Tongue (tissue), 2 donors: ENCODE measurements around the gene ATXN7L1. TPM values are rescaled to one million over a fixed set of nuclear protein-coding genes. Genes with fewer than 3 reads are reported as not detected.

Experiments used
- DNase-seq: peaks from one replicate; pipeline ENCODE4 v3.0.0-alpha.2; 2015
- total RNA-seq: library from RNA; depleted of rRNA; stranded (reverse); fragments of >200 nt; gene quantifications from one replicate; pipeline ENCODE4 v1.2.3, GENCODE V29; 2014

Gene ATXN7L1
- total RNA-seq, 1 donor from 2014 or later, result 10.4 TPM

DNA sequence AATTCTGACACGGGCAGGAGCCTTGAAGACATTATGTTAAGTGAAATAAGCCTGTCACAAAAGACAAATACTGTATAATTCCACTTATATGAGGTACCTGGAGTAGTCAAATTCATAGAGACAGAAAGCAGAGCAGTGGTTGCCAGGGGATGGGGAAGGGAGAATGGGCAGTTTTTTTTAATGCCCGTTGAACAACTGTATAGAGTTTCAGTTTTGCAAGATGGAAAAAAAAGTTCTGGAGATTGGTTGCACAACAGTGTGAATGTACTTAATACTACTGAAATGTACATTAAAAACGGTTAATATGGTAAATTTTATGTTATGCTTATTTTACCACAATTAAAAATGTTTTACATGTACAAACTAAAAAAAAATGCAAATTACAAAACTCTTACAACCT, 231.5 kb downstream of the ATXN7L1 start:
- DNase-seq, result no peak

DNA sequence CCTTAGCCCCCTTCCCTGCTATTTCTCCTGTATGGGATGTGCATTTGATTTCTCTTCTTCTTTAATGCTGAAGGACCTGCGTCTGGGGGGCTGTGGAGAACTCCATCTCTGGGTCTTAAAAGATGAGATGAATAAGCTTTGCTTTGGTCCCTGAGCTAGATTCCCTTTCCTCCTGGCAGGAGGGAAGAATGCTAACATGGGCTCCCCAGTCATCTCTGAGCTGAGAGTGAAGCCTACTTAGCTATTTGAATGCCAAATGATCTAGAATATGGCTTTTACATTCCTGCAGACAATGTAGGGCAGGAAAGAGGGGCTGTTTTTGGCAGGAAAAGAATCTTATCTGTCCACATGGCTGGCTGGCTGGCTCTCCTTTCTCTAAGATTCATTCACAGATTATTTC, 232.5 kb downstream of the ATXN7L1 start:
- DNase-seq, result peak; percentile 11

DNA sequence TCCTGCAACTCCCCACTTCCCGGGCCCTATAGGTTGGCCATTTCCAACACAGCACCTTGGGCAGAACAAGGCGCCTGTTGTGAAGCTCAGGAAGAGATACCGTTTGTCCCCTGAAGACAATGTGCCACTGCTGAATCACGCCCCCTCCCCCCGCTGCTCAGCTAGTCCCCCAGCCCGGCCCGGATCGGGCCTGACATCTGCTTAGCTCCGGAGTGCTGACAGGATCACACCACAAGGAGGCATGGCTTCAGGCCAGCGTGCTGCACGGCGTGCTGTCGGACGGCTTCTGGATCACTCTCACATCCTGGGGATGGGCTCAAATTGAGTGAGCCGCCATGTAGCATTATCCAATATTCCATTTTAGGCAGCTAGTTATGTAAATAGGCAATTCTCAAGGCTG, 233.0 kb downstream of the ATXN7L1 start:
- peak; percentile 73 for DNase-seq

DNA sequence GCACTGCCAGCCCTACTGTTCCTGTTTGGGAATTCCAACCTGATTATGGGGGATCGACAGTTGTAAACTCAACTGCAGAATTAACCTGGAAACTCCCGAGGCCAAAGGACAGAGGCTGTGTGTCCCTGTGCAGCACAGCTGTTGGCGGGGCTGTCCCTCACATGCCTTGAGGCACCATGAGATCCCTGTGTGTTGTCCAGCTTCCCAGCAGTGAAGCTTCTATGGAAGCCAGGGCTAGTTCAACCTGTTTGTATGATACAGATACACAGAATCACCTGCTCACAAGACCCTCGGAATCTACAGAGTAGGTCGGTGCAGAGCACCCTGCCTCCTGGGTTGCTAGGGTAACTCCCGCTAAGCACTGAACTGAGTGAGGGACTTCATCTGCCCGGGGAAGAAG, 234.1 kb downstream of the ATXN7L1 start:
- DNase-seq, result no peak

DNA sequence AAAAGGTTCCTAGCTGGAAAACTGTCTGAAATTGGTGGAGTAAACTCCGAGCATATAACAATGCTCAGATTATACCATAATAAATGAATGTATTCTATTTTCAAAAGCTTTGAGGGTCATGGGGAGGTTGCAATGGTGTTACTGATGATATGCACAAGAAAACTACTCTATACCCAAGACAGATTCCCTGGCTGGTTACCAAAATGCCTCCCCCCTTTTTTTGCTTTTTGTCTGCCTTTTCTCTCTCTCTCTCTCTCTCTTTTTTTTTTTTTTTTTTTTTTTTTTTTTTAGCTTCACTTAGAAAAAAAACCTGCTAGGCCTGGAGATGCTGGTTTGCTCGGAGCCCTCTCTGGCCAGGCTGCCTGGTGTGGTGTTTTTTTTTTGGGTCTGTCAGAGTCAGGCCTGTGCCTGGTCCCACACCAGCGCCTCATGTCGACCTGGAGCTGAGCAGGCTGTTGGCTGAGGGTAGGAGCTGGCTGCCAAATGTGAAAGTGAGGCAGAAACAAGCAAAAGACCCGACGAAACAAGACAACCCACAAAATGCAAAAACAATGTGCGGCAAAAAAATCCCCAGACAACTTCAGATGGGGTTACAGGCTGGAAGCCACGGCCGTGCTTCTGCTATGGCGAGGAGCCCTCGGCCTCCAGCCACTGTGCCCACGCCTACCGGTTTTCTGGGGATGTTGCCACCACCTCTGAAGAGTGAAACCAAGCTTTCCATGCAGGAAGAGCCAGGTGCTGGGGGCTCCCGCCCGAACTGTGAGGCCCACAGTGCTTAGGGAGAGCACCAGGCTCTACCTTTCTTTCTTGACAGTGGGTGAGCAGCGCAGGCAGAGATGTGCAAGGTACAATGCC, 235.2 kb downstream of the ATXN7L1 start:
- no peak for DNase-seq

DNA sequence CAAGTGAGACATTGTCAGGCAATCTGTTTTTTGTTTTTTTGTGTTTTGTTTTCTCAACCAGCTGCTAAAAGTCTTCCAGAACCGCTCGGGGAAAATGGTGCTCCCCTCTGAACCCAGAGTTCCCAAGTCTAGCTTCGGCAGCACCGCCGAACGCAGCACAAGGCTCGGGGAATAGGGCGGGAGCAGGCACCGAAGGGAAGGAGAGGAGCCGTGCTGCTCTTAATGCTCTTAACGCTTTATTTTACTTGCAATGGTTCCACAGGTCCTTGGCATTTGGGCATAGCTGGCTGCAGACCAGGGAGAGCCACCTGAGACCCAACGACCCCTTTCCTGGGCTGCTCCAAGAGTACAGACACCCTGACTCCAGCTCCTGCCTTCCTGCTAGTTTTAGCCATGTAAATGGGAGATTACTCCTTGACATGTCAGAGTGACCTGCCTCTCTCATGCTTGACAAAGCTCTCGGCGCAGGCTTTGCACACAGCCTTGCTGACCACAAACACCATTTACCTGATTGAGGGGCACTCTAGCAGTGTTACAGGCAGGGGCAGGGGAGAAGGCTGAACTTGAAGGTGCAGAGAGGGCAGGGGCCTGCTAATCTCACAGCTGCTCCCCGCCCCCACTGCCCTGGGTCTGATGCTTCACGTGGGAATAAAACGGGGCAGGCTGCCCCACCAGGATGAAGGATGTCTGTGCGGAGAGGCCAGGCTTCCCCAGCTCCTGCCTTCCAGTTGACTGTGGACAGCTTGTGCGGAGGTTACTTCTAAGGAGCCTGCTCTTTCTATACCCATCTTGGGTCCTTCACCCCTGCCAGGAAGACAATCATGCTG, 236.5 kb downstream of the ATXN7L1 start:
- DNase-seq, result no peak

DNA sequence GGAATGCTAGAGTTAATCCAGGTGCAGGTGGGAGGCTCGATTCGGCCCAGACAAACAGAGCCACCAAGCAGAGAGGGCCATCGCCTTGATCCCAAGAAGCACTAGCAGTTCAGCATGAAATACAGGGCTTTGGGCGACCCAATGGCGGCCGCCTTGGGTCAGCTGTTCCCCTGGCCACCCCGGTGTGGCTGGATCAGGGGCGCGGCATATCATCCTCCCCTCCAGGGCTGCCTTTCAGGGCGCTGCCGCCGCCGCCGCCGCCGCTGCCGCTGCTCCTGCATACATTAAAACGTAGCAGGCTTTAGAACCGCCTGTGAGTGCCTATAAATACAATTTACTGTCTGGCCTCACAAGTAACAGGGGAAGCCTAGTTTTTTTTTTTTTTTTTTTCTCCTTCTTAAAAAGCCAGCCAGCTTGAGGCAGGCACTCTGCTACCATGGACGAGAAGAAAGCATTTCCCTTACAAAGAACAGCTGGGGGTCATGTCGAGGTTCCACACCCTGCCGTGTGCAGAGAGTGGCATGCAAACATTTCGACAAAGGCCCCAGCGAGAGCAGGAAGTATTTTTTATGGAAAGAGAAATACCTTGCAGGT, 237.4 kb downstream of the ATXN7L1 start:
- peak; percentile 50 for DNase-seq

DNA sequence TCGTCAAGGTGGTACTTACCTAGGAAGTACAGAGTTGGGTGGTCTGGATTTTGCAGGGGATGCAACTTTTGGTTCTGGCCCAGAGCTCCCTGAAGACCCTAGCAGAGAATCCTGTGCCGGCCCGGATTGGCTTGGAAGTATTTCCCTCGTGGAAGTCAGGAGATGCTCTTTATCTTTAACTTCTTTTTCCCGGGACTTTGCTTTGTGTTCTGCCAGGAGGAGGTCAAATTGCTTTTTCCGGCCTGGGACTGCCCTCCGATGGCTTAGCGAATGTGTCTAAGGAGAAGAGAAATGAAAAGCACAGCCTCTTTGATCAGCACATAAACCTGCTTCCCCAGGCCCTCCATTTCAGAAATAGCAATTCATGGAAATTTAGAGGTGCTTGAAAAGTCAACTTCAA, 238.1 kb downstream of the ATXN7L1 start:
- DNase-seq, result no peak

DNA sequence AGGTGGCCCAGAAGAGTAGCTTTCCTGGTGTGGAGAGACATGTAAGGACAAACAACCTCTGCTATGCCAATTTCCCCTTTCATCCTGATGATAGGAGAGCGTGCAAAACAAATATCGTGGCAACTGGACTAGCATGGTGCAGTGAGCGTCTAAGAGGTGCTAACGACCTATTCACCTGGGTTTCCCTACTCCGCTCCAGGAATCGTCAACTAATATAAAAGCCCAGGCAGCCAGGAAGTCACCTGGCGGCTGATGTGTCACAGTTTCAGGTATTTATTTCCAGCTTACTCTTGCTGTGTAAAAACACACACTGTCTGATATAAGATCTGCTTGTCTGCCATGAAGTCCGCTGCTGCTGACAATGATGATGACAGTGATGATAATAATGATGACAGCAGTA, 238.6 kb downstream of the ATXN7L1 start:
- no peak for DNase-seq

DNA sequence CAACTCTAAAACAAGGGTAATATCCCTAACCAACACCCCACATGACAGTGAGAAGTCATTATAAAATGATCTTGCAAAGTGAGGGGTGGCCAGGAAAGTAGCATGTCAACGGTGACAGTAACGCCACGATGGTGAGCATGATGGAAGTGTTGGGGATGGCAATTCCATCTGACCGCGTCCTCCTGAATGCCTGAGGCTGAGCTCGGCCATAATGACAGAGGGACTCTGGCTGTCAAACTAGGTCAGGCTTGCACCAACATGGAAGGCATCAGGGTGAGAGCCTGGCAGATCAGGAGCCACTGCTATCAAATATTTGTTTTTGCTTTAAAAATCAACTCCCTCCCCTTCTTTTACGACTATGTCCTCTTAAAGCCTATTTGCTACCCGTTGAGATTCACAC, 239.4 kb downstream of the ATXN7L1 start:
- DNase-seq, result no peak

DNA sequence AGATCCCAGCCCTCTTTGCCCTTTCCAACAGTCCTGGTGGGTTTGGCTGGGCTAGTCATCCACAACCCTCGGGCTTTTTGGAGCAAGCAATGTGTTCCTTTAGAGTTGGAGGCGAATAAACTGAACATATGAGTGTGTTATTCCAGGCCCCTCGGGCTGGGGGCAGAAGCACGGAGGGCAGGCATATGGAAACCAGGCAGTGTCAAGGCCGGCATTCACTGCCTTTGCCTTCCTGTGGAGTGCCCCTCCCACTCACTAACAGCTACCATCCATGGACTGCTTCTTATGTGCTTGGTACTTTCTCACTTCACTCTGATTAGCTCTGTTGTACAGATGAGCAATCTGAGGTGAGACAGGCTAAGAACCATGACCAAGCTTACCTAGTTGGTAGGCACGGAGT, 241.2 kb downstream of the ATXN7L1 start:
- no peak for DNase-seq

DNA sequence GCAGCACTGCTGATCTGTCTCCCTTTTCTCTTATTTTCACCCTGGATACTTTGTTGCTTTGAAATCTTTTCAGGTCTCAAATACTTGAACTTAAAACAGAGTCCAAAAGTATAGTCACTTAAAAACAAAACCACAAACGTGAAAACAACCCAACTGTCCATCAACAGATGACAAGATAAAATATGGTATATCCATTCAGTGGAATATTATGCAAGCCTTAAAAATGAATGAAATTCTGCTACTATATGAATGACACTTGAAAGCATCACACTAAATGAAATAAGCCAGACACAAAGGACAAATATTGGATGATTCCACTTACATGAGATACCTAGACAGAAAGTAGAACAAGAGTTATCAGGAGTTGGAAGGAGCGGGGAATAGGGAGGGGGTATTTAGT, 250.4 kb downstream of the ATXN7L1 start:
- no peak for DNase-seq

DNA sequence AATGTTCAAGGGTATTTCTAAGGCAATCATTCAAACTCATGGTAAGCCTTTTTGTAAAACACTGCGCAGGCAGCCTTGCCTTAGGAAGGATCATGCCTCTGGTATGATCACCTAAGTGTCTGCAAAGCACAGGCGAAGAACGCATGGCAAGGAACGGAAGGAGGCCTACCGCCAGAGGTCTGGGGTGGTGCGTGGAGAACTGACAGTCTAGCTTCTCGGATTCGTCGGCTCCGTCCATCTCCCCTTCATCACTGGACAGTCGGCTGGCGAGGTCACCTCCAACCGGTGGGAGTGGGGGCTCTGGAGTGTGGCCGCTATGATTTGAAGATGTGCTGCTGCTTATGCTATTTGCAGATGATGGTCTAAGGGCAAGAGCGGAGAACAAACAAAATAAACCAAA, 252.5 kb downstream of the ATXN7L1 start:
- DNase-seq, result no peak

DNA sequence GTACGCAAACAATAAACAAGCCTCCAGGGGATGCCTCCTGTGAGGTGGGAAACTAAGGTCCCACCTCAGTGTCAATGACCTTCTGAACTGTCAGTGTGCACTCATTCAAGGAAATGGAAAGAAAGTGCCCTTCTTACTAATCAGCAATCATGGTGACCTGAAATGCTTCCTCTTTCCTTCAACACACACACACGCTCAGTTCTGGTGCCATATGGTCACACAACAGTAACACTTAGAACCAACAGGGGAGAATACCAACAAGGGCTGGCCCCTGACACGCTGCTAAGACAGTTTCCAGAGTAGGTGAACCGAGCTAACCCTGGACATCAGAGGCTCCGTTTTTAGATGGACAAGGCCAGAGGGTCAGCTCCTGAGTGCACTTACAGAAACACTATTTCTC, 253.0 kb downstream of the ATXN7L1 start:
- DNase-seq, result no peak

DNA sequence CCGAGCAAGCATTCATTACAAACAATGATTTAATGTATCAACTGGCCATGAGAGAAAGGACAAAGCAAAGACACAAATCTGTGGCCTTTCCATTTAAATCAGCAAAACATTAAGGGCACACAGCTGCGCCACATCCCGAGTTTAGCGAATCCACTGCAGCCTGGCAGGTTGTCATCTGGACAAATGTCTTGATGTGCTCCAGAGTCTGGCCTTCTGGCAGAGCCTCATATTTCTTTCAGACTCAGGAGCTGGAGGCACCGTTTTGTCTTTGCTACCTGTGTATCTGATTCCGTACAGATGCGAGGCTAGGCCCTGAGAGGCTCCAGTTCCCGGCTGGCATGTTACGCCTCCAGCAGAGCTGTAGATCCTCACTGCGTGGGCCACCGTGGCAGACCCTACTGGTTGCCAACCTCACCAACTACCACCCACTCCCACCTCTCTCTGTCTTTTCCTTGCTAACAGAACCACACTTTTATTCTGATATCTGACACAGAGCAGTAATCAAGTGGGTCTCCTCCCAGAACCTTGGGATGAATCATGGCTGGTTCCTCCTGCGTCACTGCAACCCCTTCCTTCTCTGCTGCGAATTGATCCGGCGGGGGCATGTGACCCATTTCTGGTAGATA, 254.2 kb downstream of the ATXN7L1 start:
- peak; percentile 41 for DNase-seq

DNA sequence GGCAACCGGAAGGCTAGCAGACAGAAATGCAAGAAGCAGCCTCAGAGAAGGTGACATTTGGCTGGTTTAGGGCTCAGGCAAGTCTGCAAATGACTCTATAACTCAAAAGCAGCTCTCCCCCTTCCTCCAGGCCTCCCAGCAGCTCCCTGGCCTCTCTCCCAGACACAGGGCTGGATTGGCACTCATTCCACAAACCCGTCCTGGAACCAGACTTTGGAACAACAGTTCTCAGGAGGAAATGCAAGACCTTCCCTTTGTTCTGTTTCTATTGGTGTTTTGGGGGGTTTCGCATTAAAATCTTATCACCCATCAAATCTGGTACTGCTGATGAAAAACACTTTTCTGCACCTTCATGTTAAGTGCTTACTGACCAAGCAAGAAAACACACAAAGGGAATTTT, 254.8 kb downstream of the ATXN7L1 start:
- peak; percentile 76 for DNase-seq

DNA sequence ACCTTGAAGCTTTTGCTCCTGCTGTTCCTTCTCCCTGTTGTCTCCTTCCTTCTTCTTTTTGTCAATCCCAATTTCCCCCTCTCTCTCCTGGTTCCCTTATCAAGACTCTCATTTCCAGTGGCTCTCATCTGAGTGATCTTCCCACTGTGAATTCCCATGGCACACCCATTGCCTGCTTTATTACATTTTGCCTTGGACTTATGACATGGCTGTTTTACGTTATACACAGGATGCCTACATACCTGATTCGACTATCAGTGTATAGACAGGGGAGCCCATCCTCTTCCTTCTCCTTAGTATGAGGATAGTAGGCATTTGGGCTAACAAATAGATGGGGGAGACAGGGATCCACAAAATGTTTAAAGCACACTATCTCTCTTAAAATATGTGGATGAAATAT, 255.2 kb downstream of the ATXN7L1 start:
- no peak for DNase-seq

DNA sequence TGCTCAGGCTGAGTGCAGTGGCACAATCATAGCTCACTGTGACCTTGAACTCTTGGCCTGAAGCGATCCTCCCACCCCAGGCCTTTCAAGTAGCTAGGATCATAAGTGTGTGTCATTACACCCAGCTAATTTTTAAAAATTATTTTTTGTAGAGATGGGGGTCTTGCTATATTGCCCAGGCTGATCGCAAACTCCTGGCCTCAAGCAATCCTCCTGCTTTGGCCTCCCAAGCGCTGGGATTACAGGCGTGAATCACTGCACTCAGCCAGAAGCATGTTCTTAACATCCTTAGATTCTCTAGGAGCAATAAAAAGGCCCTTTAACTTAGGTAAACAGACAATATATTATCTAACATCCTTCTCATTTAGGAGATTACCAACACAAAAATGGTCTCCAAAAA, 256.8 kb downstream of the ATXN7L1 start:
- DNase-seq, result no peak

DNA sequence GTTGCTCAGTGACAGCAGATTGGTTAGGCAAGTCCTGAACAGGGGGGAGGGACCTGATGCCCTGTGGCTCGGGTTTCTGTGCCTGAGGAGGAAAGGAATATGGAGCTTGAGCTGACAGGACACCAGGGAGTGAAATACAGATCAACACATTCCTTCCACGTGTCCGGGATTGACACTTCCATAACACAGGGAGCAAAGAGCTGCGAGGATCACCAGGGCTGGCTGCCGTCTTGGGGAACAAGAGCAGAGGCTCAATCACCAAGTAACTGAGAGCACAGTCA, 258.4 kb downstream of the ATXN7L1 start:
- DNase-seq, result no peak

DNA sequence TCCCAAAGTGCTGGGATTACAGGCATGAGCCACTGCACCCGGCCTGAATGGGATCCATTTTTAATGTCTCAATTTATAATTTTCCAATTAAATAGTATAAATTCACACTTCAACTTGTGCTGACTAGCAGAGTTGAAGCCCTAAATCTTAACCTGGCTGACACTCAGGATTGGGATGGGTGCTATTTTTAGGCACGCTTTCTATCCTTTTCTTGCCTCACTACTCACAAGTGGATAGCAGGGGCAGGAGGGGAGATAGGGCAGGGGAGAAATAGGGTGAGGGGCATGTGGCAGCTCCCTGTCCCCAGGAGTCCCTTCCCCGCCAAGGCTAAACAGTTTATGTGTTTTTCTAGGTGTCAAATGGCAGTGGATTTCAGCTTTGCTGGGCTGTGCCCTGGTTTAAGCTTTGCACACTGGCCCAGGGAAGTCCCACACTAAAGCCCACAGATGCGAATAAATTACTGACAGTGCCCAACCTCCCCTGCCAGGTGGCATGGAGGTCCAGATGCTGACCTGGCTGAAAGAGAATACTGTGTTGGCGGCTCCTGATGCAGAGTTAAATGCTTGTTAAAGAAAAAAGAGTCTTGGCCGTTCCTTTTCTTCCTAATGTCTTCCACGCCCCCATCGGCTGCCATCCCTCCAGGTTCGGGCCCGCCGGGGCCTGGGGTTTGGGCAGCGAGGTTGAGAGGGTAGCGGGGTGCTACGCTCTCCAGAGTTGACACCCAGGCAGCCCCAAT, 259.0 kb downstream of the ATXN7L1 start:
- DNase-seq, result no peak

DNA sequence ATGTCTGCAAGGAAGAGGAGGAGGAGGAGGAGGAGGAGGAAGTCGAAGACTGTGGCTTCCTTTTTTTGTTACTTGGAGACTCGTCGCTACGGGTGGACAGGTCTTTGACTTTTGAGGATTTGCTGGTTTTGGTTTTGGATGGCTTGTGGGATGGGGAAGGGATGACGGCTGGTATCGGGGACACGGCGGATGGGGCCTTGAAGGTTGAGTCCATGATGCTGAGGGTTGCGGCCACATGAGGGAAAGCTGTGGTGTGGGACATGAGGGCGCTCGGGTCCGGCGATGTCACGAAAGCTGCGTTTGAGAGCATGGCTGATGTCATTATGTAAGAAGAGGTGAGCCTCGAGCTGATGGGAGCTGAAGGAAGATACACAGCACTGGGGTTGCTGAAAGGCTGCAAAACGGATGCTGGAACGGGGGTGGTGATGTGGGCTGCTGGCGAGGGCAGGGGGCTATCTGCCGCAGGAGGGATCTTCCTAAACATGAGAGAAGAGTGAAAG, 262.0 kb downstream of the ATXN7L1 start:
- no peak for DNase-seq
